Heart left ventricle (tissue), 16 donors: ENCODE results near the gene RDX. TPM values are rescaled to one million over a fixed set of nuclear protein-coding genes. Genes with fewer than 3 reads are reported as not detected.

Experiments used
- ATAC-seq, 4 donors: fragments of 200-7000 bp; cut with Tn5 transposase; one replicate each; pipeline ENCODE4 v1.9.1; 2020 to 2022; ENCODE audit warnings: moderate library complexity in 4 of 4, mild to moderate bottlenecking in 3 of 4, moderate number of reproducible peaks in 1 of 4
- DNase-seq, 5 donors: peaks; one replicate each; pipeline ENCODE4 v3.0.0-alpha.2; 2020
- H3K27ac ChIP-seq, 12 donors: fragments of 200-600 bp; sonication (generic) in 4 of 12; one replicate each; pipeline versions ENCODE4 v1.5.0 to v1.8.0; 2016 to 2022; ENCODE audit warnings: mild to moderate bottlenecking in 2 of 12
- H3K27me3 ChIP-seq, 9 donors: fragments of 200-600 bp; sonication (generic) in 2 of 9; one replicate each; pipeline versions ENCODE4 v1.5.1 to v1.8.0; 2016 to 2022; ENCODE audit warnings: mild to moderate bottlenecking in 3 of 9
- H3K36me3 ChIP-seq, 9 donors: fragments of 200-600 bp; sonication (generic) in 2 of 9; one replicate each; pipeline versions ENCODE4 v1.5.0 to v1.8.0; 2018 to 2022; ENCODE audit warnings: mild to moderate bottlenecking in 2 of 9
- H3K4me1 ChIP-seq, 12 donors: fragments of 200-600 bp; sonication (generic) in 4 of 12; one replicate each; pipeline versions ENCODE4 v1.5.0 to v1.8.0; 2016 to 2022; ENCODE audit warnings: mild to moderate bottlenecking in 3 of 12
- H3K4me3 ChIP-seq, 12 donors: fragments of 200-600 bp; sonication (generic) in 4 of 12; one replicate each; pipeline versions ENCODE4 v1.5.0 to v1.8.0; 2017 to 2022; ENCODE audit warnings: mild to moderate bottlenecking in 9 of 12, moderate library complexity in 4 of 12
- H3K9me3 ChIP-seq, 12 donors: fragments of 200-600 bp; sonication (generic) in 4 of 12; one replicate each; pipeline versions ENCODE4 v1.5.0 to v1.8.0; 2016 to 2022; ENCODE audit warnings: mild to moderate bottlenecking in 1 of 12
- CTCF ChIP-seq, 12 donors: fragments of 200-600 bp; sonication (generic) in 4 of 12; IDR thresholded peaks; one replicate each; pipeline versions ENCODE4 v1.5.0 to v1.8.0; 2018 to 2022; ENCODE audit warnings: antibody characterized with exemption in 12 of 12, mild to moderate bottlenecking in 5 of 12
- POLR2A ChIP-seq, 2 donors: fragments of 450-650 bp; IDR thresholded peaks; one replicate each; pipeline ENCODE4 v1.6.1; 2017; ENCODE audit warnings: antibody characterized with exemption in 2 of 2, mild to moderate bottlenecking in 2 of 2, moderate library complexity in 2 of 2
- WGBS, 4 donors: extraction: QIAGEN DNeasy Blood & Tissue Kit in 2 of 4; methylation state at CpG; one replicate each; pipeline versions ENCODE4 v1.1.5 to v1.1.7; 2013 to 2018; 5-methylcytosine and 5-hydroxymethylcytosine counted together
- intact Hi-C, 10 donors: fragments of 100-400 bp; cut with DNase I; formaldehyde crosslinking; loops; one replicate each; pipeline versions ENCODE4 v1.11.1 to v1.14.2; 2022
- polyA plus RNA-seq, 2 donors: library from polyadenylated mRNA; stranded (reverse); fragments of 200-250 nt; gene quantifications; one replicate each; pipeline ENCODE4 v1.2.3, GENCODE V29; 2013
- total RNA-seq, 9 donors: library from RNA; depleted of rRNA in 2 of 9; stranded (reverse); fragments of >200 nt in 2 of 9; fragmentation: NEBNext Ultra II Directional in 3 of 9; extraction: Animal tissue kit (Norgen Biotek cat#: 25700) in 3 of 9; gene quantifications; one replicate each; pipeline versions ENCODE4 v1.1.0 to v1.2.4, GENCODE V29; 2016 to 2023
- donor health status: ischemic (EF 13 %, LVEDD 7.1; RV severe dilation, severe dysfunction).
- donor health status: healthy with polysubstance abuse.
- donor health status: DM: no; HTN: yes; CAD: no.
- donor health status: DM: no; HTN: no; CAD: no.
- donor health status: ischemic (EF 25% LVEDD 6.9; RV normal size, moderate dysfunction).
- donor health status: ischemic (EF 25% LVEDD 5.7; RV mildly dilated, moderate dysfunction).
- donor health status: healthy.
- donor health status: DM: yes; HTN: yes; CAD: no.
- donor health status: ischemic (EF 35%, LVEDD 5.7; RV mildly dilated, moderate dysfunction).
- donor health status: nonischemic (EF 11% LVEDD 7.7; RV severe dilation, severe dysfunction).
- donor health status: DM: yes; HTN: yes; CAD: no.
- donor health status: PGD.
- donor health status: ischemic (EF 29% LVEDD 5.4; RV normal size, mild dysfunction).
- donor health status: nonischemic (EF 23%, LVEDD 6.1; RV moderate dilation, normal function).

Gene RDX
- total and polyA plus RNA-seq, 11 donors, result 33.5 to 148 (median 120) TPM

- ATAC-seq (no peak), DNase-seq (no peak)
- TF ChIP-seq CTCF (IDR thresholded peaks at IDR 0.05), result no peak
- no peak for TF ChIP-seq POLR2A (IDR thresholded peaks at IDR 0.05)
- no peak overlapping the region for H3K27ac ChIP-seq
- H3K27me3 ChIP-seq, result no peaks in the 10 kb centered on the region
- 93 to 98% (median 98%) methylated on average over 6 of the region's 6 CpGs for WGBS, 4 donors
- H3K4me1 ChIP-seq, result peaks cover 0 to 3% (median 0%) of the 10 kb centered on the region in 12 donors
- H3K36me3 ChIP-seq, result peaks cover 0 to 69% (median 62%) of the 10 kb centered on the region in 9 donors
- intact Hi-C loops, result no loop called here
- H3K4me3 ChIP-seq, result no peak overlapping the region
- H3K9me3 ChIP-seq, result no peaks in the 10 kb centered on the region
Observed at GRCh38 chr11:110262072-110262403, 34.4 kb downstream of the RDX start.

DNA sequence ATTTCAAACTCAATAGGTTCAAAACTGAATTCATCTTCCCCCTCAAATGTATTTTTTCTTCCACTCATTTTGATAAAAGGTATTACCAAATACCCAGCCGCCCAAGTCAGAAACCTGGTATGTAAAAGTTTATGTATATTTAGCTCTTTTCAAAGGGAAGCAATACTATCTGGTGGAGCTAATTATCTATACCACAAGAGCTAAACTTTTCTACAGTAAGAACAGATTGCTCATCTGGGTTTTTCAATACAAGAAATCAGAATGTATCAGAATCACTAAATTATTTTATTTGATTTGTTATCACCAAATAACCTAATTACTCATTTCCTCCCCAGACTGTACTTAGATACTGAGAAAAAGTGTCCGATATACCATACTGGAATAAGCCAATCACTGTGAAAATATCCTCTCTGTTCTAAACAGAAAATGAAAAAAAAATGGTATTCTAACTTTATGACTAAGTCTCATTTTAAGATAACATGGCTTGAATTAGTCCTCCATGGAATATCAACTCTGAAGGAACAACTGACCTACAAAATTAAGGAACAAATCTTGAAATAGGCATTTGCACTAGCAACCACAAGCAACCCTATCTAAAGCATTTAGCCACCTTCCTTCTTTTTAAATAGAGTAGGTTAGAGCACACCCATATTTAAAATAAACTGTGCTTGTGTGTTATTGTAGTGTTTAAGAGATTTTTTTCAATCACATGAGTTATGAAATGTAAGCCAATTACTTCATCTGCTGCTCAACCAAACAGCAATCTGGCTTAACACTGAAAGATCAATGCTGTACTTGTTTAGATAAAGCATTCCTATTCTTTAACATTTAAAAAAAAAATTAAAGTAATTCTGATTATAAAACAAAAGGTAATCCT, 35.0 kb downstream of the RDX start:
- ATAC-seq, result no peak
- no peak for TF ChIP-seq POLR2A (IDR thresholded peaks at IDR 0.05)
- TF ChIP-seq CTCF (IDR thresholded peaks at IDR 0.05), result no peak
- no peak for DNase-seq
- intact Hi-C loops, result no loop called here
- H3K36me3 ChIP-seq, result peaks cover 0 to 75% (median 68%) of the 10 kb centered on the region in 9 donors
- H3K4me1 ChIP-seq, result peaks cover 0 to 3% (median 0%) of the 10 kb centered on the region in 12 donors
- no peaks in the 10 kb centered on the region for H3K9me3 ChIP-seq
- WGBS, 4 donors, result 96 to 98% (median 96%) methylated on average over 2 of the region's 2 CpGs
- H3K4me3 ChIP-seq, result no peak overlapping the region
- H3K27ac ChIP-seq, result no peak overlapping the region
- no peaks in the 10 kb centered on the region for H3K27me3 ChIP-seq

DNA sequence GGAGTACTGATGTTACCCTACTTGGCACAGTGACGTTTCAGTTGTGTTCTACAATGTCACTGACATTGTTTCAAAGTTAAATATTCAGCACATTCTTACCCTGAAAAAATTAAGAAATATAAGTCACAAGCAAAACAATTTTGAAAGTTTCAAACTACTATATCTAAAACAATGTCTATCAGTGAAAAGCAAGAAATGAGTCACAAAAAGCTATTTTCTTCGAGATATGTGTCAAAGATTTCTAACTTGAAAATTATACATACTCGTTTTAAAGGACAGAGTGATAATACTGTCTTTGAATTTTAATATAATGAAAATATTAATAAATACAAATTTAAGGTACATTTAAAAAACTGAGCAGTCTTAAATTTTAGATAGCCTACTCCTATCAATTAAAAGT, 42.9 kb downstream of the RDX start:
- intact Hi-C loops, result no loop called here

More for the DNA sequence above, 42.9 kb downstream of the RDX start:
- H3K27ac ChIP-seq, result no peak overlapping the region
- no peaks in the 10 kb centered on the region for H3K27me3 ChIP-seq
- H3K9me3 ChIP-seq, result no peaks in the 10 kb centered on the region
- ATAC-seq (no peak), DNase-seq (no peak)
- peaks cover 0 to 30% (median 11%) of the 10 kb centered on the region in 12 donors for H3K4me1 ChIP-seq
- peaks cover 0 to 99% (median 66%) of the 10 kb centered on the region in 9 donors for H3K36me3 ChIP-seq
- no peak for TF ChIP-seq CTCF (IDR thresholded peaks at IDR 0.05)
- TF ChIP-seq POLR2A (IDR thresholded peaks at IDR 0.05), result no peak
- 74 to 77% (median 76%) methylated on average over 3 of the region's 3 CpGs for WGBS, 4 donors
- H3K4me3 ChIP-seq, result no peak overlapping the region
